Esophagus squamous epithelium (tissue), 4 donors: ENCODE results near the gene HJV.
A peak's percentile ranks its signal among the peaks of the same experiment; 100 is the strongest.

Experiments used
- POLR2A ChIP-seq, 4 donors: fragments of 450-650 bp; IDR thresholded peaks; one replicate each; pipeline ENCODE4 v1.6.1; 2017; ENCODE audit warnings: antibody characterized with exemption in 4 of 4, mild to moderate bottlenecking in 4 of 4, moderate library complexity in 3 of 4
- TF ChIP-seq, protein P1 (sequence below), 6 experiments: fragments of 450-650 bp in 4 of 6; fragments of 200-600 bp in 2 of 6; sonication (generic) in 2 of 6; IDR thresholded peaks; one replicate each; pipeline ENCODE4 v1.5.1; 2016 to 2019; ENCODE audit warnings: antibody characterized with exemption in 6 of 6, mild to moderate bottlenecking in 4 of 6, moderate library complexity in 4 of 6

DNA sequence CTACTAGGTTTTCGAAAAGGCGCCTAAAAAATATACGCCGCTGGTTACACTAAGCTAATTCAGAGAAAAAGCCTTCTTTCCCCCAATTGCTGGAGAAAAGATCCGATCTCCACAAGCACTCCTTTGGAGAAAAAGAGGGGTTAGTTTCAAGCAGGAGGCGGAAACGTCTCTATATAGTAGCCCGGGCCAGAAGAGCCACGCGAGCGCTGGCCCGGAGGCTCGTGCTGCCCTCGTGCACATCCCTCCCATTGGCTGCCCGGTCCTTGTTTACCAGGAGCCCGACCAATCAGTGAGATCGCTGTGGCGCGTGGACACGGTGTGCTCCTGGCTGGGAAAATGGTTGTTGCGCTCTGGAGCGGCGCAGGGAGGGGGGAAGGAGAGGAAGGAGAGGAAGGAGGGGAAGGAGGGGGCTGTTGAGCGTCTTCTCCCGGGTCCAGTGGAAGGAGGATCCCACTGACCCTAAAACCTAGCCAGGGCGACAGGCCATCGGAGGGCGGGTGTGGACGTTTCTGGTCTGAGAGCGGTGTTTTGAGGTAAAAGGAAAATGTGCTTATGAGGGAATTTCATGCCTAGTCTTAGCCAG, 25.0 kb downstream of the HJV start, which contains the start of gene TXNIP:
- TF ChIP-seq, protein P1, sequence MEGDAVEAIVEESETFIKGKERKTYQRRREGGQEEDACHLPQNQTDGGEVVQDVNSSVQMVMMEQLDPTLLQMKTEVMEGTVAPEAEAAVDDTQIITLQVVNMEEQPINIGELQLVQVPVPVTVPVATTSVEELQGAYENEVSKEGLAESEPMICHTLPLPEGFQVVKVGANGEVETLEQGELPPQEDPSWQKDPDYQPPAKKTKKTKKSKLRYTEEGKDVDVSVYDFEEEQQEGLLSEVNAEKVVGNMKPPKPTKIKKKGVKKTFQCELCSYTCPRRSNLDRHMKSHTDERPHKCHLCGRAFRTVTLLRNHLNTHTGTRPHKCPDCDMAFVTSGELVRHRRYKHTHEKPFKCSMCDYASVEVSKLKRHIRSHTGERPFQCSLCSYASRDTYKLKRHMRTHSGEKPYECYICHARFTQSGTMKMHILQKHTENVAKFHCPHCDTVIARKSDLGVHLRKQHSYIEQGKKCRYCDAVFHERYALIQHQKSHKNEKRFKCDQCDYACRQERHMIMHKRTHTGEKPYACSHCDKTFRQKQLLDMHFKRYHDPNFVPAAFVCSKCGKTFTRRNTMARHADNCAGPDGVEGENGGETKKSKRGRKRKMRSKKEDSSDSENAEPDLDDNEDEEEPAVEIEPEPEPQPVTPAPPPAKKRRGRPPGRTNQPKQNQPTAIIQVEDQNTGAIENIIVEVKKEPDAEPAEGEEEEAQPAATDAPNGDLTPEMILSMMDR (IDR thresholded peaks at IDR 0.05), result no peak
- TF ChIP-seq POLR2A (IDR thresholded peaks at IDR 0.05), result peak in 3 of 4 donors; percentile 58 to 99 (median 97)
